Measurements from ENCODE around the gene SENP1. TPM values are rescaled to one million over a fixed set of nuclear protein-coding genes. Genes with fewer than 3 reads are reported as not detected.

Gene SENP1
- total and polyA plus RNA-seq, 11 donors = 2.1 to 13.6 (median 8.6) TPM

DNA sequence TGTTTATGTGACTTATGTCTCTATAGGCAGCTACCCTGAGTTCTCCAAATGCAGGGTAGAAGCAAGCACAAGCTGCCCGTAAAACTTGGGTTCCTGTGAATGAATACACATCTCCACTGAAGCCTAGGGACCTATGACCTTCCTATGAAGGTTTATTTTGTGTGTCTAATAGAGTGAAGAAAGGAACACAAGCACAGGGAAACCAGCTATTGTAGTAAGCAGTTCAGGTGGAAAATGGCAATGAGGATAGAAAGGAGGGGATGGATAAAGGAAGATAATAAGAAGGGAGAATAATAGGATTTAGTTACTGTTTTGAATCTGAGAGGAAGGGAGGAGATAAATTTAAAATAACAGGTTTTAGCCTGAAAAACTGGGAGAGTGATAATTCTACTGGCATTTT lies 15.6 kb upstream of the SENP1 start:
- Histone ChIP-seq H3K27ac (peak overlapping the region in 9 of 12 donors; percentile 54 to 95 (median 83)), H3K27me3 (no peaks in the 10 kb centered on the region), H3K9me3 (no peaks in the 10 kb centered on the region), H3K36me3 (peaks cover 0 to 39% (median 14%) of the 10 kb centered on the region in 9 donors), H3K4me1 (peaks cover 0 to 44% (median 10%) of the 10 kb centered on the region in 12 donors), H3K4me3 (peak overlapping the region in 7 of 12 donors; percentile 63 to 97 (median 71))
- 53 to 76% (median 64%) methylated on average over 1 of the region's 1 CpG for WGBS, 4 donors
- TF ChIP-seq, protein P1, sequence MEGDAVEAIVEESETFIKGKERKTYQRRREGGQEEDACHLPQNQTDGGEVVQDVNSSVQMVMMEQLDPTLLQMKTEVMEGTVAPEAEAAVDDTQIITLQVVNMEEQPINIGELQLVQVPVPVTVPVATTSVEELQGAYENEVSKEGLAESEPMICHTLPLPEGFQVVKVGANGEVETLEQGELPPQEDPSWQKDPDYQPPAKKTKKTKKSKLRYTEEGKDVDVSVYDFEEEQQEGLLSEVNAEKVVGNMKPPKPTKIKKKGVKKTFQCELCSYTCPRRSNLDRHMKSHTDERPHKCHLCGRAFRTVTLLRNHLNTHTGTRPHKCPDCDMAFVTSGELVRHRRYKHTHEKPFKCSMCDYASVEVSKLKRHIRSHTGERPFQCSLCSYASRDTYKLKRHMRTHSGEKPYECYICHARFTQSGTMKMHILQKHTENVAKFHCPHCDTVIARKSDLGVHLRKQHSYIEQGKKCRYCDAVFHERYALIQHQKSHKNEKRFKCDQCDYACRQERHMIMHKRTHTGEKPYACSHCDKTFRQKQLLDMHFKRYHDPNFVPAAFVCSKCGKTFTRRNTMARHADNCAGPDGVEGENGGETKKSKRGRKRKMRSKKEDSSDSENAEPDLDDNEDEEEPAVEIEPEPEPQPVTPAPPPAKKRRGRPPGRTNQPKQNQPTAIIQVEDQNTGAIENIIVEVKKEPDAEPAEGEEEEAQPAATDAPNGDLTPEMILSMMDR (IDR thresholded peaks at IDR 0.05) = no peak
- no peak for TF ChIP-seq POLR2A (IDR thresholded peaks at IDR 0.05)
- DNase-seq (no peak), ATAC-seq (no peak)
- intact Hi-C loops (cut with DNase I) = loop anchor here in 3 of 10 donors (2.0 to 5.0 kb wide), 3 partner anchors 35 to 37 kb away; partner anchors contain the start of gene ASB8 (in 2 of the 3)

DNA sequence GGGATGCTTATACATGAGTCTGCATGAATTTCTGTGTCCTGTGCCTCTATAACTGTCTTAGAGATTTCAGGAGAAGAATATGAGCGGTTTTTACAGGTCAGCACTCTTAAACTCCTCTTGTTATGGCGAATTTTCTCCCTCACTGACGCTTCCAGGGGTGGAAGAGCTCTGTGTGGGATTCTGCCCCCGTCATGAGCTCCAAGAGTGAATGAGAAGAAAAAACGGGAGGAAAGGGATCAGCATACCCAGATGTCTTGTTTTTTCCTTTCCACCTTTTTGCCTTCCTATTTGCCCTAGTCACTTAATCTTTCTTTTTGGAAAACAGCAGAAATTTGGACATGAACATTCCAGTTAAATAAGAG lies 13.9 kb upstream of the SENP1 start:
- WGBS, 4 donors = 6 to 14% (median 8%) methylated on average over 5 of the region's 5 CpGs
- peaks cover 0 to 23% (median 10%) of the 10 kb centered on the region in 9 donors for H3K36me3 ChIP-seq
- intact Hi-C loops (cut with DNase I) = loop anchor here in 5 of 10 donors (1.0 to 5.0 kb wide), 5 partner anchors 14 to 37 kb away; partner anchors contain the start of genes ASB8 (in 3 of the 5) and SENP1 (in 1 of the 5)
- DNase-seq = no peak
- peak overlapping the region; percentile 32 to 97 (median 68) for H3K4me3 ChIP-seq
- H3K27ac ChIP-seq = peak overlapping the region; percentile 20 to 95 (median 82)
- ATAC-seq = peak in 2 of 4 donors; percentile 17 to 32
- no peak for TF ChIP-seq POLR2A (IDR thresholded peaks at IDR 0.05)
- TF ChIP-seq, protein P1 (IDR thresholded peaks at IDR 0.05) = no peak
- H3K9me3 ChIP-seq = no peaks in the 10 kb centered on the region
- peaks cover 0 to 35% (median 10%) of the 10 kb centered on the region in 12 donors for H3K4me1 ChIP-seq
- no peaks in the 10 kb centered on the region for H3K27me3 ChIP-seq

DNA sequence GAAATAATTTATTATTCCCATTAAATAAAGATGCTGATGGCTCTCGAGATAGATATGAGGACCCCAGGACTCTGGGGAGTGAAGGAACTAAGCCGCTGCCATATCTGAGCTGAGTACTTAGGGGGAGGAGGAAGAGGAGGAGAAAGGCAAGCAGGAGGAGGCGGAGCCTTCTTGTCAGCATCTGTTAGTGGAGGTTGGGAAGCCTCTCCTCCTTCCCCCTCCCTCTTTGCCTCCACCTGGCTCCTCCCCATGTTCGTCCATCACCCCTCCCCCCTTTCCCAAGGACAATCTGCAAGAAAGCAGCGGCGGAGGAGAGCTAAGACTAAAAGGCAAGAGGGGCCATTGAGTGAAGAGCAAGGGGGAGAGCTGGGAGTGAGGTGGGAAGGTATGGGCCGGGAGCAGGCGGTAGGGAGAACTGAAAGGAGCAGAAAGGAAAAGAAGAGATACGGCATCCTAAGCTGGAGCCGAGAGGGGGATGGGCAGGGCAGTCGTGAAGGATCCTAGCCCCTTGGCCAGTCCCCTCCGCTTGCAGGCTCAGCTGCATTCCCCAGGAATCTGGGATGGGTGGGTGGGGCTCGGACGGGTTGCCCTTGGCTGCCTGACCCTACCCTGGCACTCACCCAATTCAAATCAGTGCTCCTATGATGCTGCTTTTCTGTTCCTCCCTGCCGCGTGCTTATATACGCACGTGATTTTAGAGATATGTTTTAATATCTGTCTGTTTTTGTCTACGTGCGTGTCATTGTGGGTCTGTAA lies 13.4 kb upstream of the SENP1 start, which contains the start of gene PFKM:
TSS of gene PFKM (plus strand) at position 287 of the 756 bp plus-strand sequence. CDS start 3,411 bp downstream, outside the sequence.
- Histone ChIP-seq H3K4me1 (peaks cover 0 to 31% (median 10%) of the 10 kb centered on the region in 12 donors), H3K36me3 (peaks cover 0 to 18% (median 10%) of the 10 kb centered on the region in 9 donors), H3K4me3 (peak within 1 kb of the TSS; percentile 32 to 97 (median 68)), H3K27me3 (no peaks in the 10 kb centered on the region), H3K27ac (peak within 1 kb of the TSS; percentile 20 to 95 (median 82)), H3K9me3 (no peaks in the 10 kb centered on the region)
- DNase-seq = peak; percentile 80 to 92 (median 88)
- TF ChIP-seq POLR2A (IDR thresholded peaks at IDR 0.05) = peak in 1 of 2 donors; percentile 56
- TF ChIP-seq, protein P1 (IDR thresholded peaks at IDR 0.05) = no peak
- intact Hi-C loops (cut with DNase I) = loop anchor here in 2 of 10 donors (1.0 kb wide), 2 partner anchors 13 to 38 kb away; partner anchors contain the start of genes ASB8 (in 1 of the 2) and SENP1 (in 1 of the 2)
- ATAC-seq = peak; percentile 95 to 98 (median 97)
- WGBS, 4 donors = 0 to 1% (median 0%) methylated on average over 20 of the region's 20 CpGs

Data from heart left ventricle (tissue), 16 donors.